Activated T-helper 1 cell treated with anti-CD3 and anti-CD28 coated beads, Interleukin-12 subunit alpha, Interleukin-12 subunit beta, Interleukin-2, Interleukin-4 antibody, amounts not matched to agents 30 ng/mL and 10 ng/mL and 1 ng/mL, durations not matched to agents 14 hours and 24 hours and 36 hours (primary cell): ENCODE data around the gene CDKL5. TPM values are rescaled to one million over a fixed set of nuclear protein-coding genes. Genes with fewer than 3 reads are reported as not detected.

ENCODE experiments used
- DNase-seq: peaks from one replicate; pipeline ENCODE4 v3.0.0; 2021; ENCODE audit warnings: low spot score
- H3K27ac Mint-ChIP-seq: one replicate; pipeline ENCODE4 v1.8.0; 2021; ENCODE audit warnings: mild to moderate bottlenecking, mixed read lengths
- H3K27me3 Mint-ChIP-seq: one replicate; pipeline ENCODE4 v1.8.0; 2022; ENCODE audit warnings: mild to moderate bottlenecking, moderate library complexity, mixed read lengths; ENCODE audit not compliant: insufficient read depth
- H3K36me3 Mint-ChIP-seq: one replicate; pipeline ENCODE4 v1.8.0; 2021; ENCODE audit warnings: low read depth, mixed read lengths
- H3K4me1 Mint-ChIP-seq: one replicate; pipeline ENCODE4 v1.8.0; 2021; ENCODE audit warnings: low read depth, mixed read lengths
- H3K4me3 Mint-ChIP-seq: one replicate; pipeline ENCODE4 v1.8.0; 2021; ENCODE audit warnings: mild to moderate bottlenecking, moderate library complexity, mixed read lengths
- H3K9me3 Mint-ChIP-seq: one replicate; pipeline ENCODE4 v1.8.0; 2021; ENCODE audit warnings: mixed read lengths
- intact Hi-C: fragments of 100-400 bp; cut with micrococcal nuclease; formaldehyde crosslinking; loops from one replicate; pipeline ENCODE4 v1.15.1; 2024
- total RNA-seq: library from RNA; stranded (reverse); gene quantifications from 2 replicates; pipeline ENCODE4 v1.2.3, GENCODE V29; 2022

The CDKL5 gene
- total RNA-seq, 1 donor from 2014 or later = 0.73 TPM

- peaks cover 2% of the 10 kb centered on the region for H3K27me3 Mint-ChIP-seq
Measured at GRCh38 chrX:18594079-18594478, 168.7 kb downstream of the CDKL5 start.

GRCh38 chrX:18596096-18596495 is 170.7 kb downstream of the CDKL5 start:
- peaks cover 2% of the 10 kb centered on the region for H3K27me3 Mint-ChIP-seq

More at GRCh38 chrX:18594079-18594478, 168.7 kb downstream of the CDKL5 start:
- Mint-ChIP-seq H3K4me3 (no peak overlapping the region), H3K27ac (no peak overlapping the region), H3K36me3 (no peaks in the 10 kb centered on the region), H3K9me3 (no peaks in the 10 kb centered on the region), H3K4me1 (no peaks in the 10 kb centered on the region)
- no peak for DNase-seq
- intact Hi-C loops = no loop called here

GRCh38 chrX:18598413-18598812 is 173.0 kb downstream of the CDKL5 start:
- H3K4me1 Mint-ChIP-seq = no peaks in the 10 kb centered on the region
- H3K27ac Mint-ChIP-seq = no peak overlapping the region
- no peaks in the 10 kb centered on the region for H3K9me3 Mint-ChIP-seq
- no peak for DNase-seq
- H3K4me3 Mint-ChIP-seq = no peak overlapping the region
- intact Hi-C loops = no loop called here
- no peaks in the 10 kb centered on the region for H3K36me3 Mint-ChIP-seq
- H3K27me3 Mint-ChIP-seq = peaks cover 2% of the 10 kb centered on the region

More at GRCh38 chrX:18596096-18596495, 170.7 kb downstream of the CDKL5 start:
- H3K27ac Mint-ChIP-seq = no peak overlapping the region
- H3K36me3 Mint-ChIP-seq = no peaks in the 10 kb centered on the region
- no peak for DNase-seq
- intact Hi-C loops = no loop called here
- H3K4me3 Mint-ChIP-seq = no peak overlapping the region
- H3K4me1 Mint-ChIP-seq = no peaks in the 10 kb centered on the region
- H3K9me3 Mint-ChIP-seq = no peaks in the 10 kb centered on the region

GRCh38 chrX:18607966-18608365 is 182.6 kb downstream of the CDKL5 start:
- no peaks in the 10 kb centered on the region for H3K36me3 Mint-ChIP-seq

GRCh38 chrX:18613930-18614639 is 188.7 kb downstream of the CDKL5 start:
- Mint-ChIP-seq H3K4me3 (no peak overlapping the region), H3K4me1 (no peaks in the 10 kb centered on the region), H3K9me3 (no peaks in the 10 kb centered on the region), H3K27me3 (no peaks in the 10 kb centered on the region), H3K27ac (no peak overlapping the region), H3K36me3 (no peaks in the 10 kb centered on the region)
- DNase-seq = no peak
- intact Hi-C loops = no loop called here

More at GRCh38 chrX:18607966-18608365, 182.6 kb downstream of the CDKL5 start:
- H3K4me3 Mint-ChIP-seq = no peak overlapping the region
- no peaks in the 10 kb centered on the region for H3K27me3 Mint-ChIP-seq
- no peak overlapping the region for H3K27ac Mint-ChIP-seq
- intact Hi-C loops = no loop called here
- H3K9me3 Mint-ChIP-seq = no peaks in the 10 kb centered on the region
- DNase-seq = no peak
- H3K4me1 Mint-ChIP-seq = no peaks in the 10 kb centered on the region

- intact Hi-C loops = no loop called here
- no peaks in the 10 kb centered on the region for H3K36me3 Mint-ChIP-seq
- no peaks in the 10 kb centered on the region for H3K27me3 Mint-ChIP-seq
- no peaks in the 10 kb centered on the region for H3K4me1 Mint-ChIP-seq
- no peaks in the 10 kb centered on the region for H3K9me3 Mint-ChIP-seq
- no peak overlapping the region for H3K4me3 Mint-ChIP-seq
- no peak for DNase-seq
- no peak overlapping the region for H3K27ac Mint-ChIP-seq
Measured at GRCh38 chrX:18616688-18617406, 191.4 kb downstream of the CDKL5 start.

GRCh38 chrX:18617407-18617750 is 192.0 kb downstream of the CDKL5 start:
- H3K9me3 Mint-ChIP-seq = no peaks in the 10 kb centered on the region
- H3K4me1 Mint-ChIP-seq = no peaks in the 10 kb centered on the region
- intact Hi-C loops = no loop called here

GRCh38 chrX:18619288-18619687 is 193.9 kb downstream of the CDKL5 start:
- intact Hi-C loops = no loop called here
- Mint-ChIP-seq H3K4me3 (no peak overlapping the region), H3K9me3 (no peaks in the 10 kb centered on the region), H3K27me3 (no peaks in the 10 kb centered on the region), H3K27ac (no peak overlapping the region), H3K4me1 (no peaks in the 10 kb centered on the region), H3K36me3 (no peaks in the 10 kb centered on the region)
- no peak for DNase-seq

More at GRCh38 chrX:18617407-18617750, 192.0 kb downstream of the CDKL5 start:
- Mint-ChIP-seq H3K27ac (no peak overlapping the region), H3K36me3 (no peaks in the 10 kb centered on the region), H3K4me3 (no peak overlapping the region), H3K27me3 (no peaks in the 10 kb centered on the region)
- no peak for DNase-seq

GRCh38 chrX:18620349-18620748 is 194.9 kb downstream of the CDKL5 start:
- Mint-ChIP-seq H3K27me3 (no peaks in the 10 kb centered on the region), H3K27ac (no peak overlapping the region), H3K36me3 (no peaks in the 10 kb centered on the region), H3K4me1 (no peaks in the 10 kb centered on the region), H3K4me3 (no peak overlapping the region), H3K9me3 (no peaks in the 10 kb centered on the region)
- DNase-seq = no peak
- intact Hi-C loops = no loop called here

- Mint-ChIP-seq H3K9me3 (no peaks in the 10 kb centered on the region), H3K27me3 (no peaks in the 10 kb centered on the region), H3K4me1 (no peaks in the 10 kb centered on the region), H3K27ac (no peak overlapping the region), H3K36me3 (no peaks in the 10 kb centered on the region), H3K4me3 (no peak overlapping the region)
- intact Hi-C loops = no loop called here
- DNase-seq = no peak
Measured at GRCh38 chrX:18624599-18624998, 199.2 kb downstream of the CDKL5 start.

GRCh38 chrX:18630934-18631333 is 205.5 kb downstream of the CDKL5 start:
- no peak for DNase-seq
- H3K27me3 Mint-ChIP-seq = no peaks in the 10 kb centered on the region
- no peak overlapping the region for H3K27ac Mint-ChIP-seq
- intact Hi-C loops = no loop called here
- H3K4me3 Mint-ChIP-seq = no peak overlapping the region
- H3K4me1 Mint-ChIP-seq = no peaks in the 10 kb centered on the region
- no peaks in the 10 kb centered on the region for H3K36me3 Mint-ChIP-seq
- H3K9me3 Mint-ChIP-seq = no peaks in the 10 kb centered on the region

GRCh38 chrX:18638398-18638797 is 213.0 kb downstream of the CDKL5 start:
- H3K27me3 Mint-ChIP-seq = no peaks in the 10 kb centered on the region
- no peak overlapping the region for H3K4me3 Mint-ChIP-seq
- H3K36me3 Mint-ChIP-seq = no peaks in the 10 kb centered on the region
- intact Hi-C loops = no loop called here
- no peaks in the 10 kb centered on the region for H3K4me1 Mint-ChIP-seq
- DNase-seq = no peak
- no peaks in the 10 kb centered on the region for H3K9me3 Mint-ChIP-seq
- no peak overlapping the region for H3K27ac Mint-ChIP-seq

GRCh38 chrX:18639280-18639679 is 213.9 kb downstream of the CDKL5 start:
- H3K27me3 Mint-ChIP-seq = no peaks in the 10 kb centered on the region
- H3K4me3 Mint-ChIP-seq = no peak overlapping the region
- no peak overlapping the region for H3K27ac Mint-ChIP-seq
- H3K9me3 Mint-ChIP-seq = no peaks in the 10 kb centered on the region
- intact Hi-C loops = no loop called here
- H3K4me1 Mint-ChIP-seq = no peaks in the 10 kb centered on the region
- no peak for DNase-seq
- H3K36me3 Mint-ChIP-seq = no peaks in the 10 kb centered on the region
